ENCODE measurements around the gene USP44.

GRCh38 chr12:95543305-95543704 lies 8.0 kb downstream of the USP44 start:
- TF ChIP-seq POLR2AphosphoS5 (IDR thresholded peaks at IDR 0.05; ENCODE audit: insufficient read depth in 1 of 2, low read depth in 1 of 2) (no peak), CTCF (IDR thresholded peaks at IDR 0.05) (no peak)

Measured in vagina (tissue), 2 donors.